HEK293 (cell line): ENCODE results near the gene LPCAT2.
A peak's percentile ranks its signal among the peaks of the same experiment; 100 is the strongest.

Experiments used
- CTCF ChIA-PET: fragments of 350-600 bp; formaldehyde crosslinking; extraction: SDS; loops from one replicate; lab custom pipeline; 2021; ENCODE audit warnings: antibody characterized with exemption; lab: Yijun Ruan, JAX
- POLR2A ChIA-PET: fragments of 300-600 bp; formaldehyde crosslinking; extraction: SDS; loops from one replicate; lab custom pipeline; 2020; ENCODE audit warnings: antibody characterized with exemption, inconsistent platforms; lab: Yijun Ruan, JAX
- H3K27ac ChIP-seq: fragments of 200-500 bp; sonication (Bioruptor generic); 2 replicates; pipeline ENCODE4 v1.5.1; 2014; ENCODE audit warnings: low read depth, low read length, control low read depth, inconsistent platforms; ENCODE audit errors: extremely low read depth
- H3K36me3 ChIP-seq, 2 experiments: fragments of 200-500 bp in 1 of 2; sonication (Bioruptor generic) in 1 of 2; 1 replicate in 1 of 2; 2 replicates in 1 of 2; pipeline ENCODE4 v1.5.1; 2014 to 2017; ENCODE audit warnings: inconsistent platforms in 2 of 2, low read length in 2 of 2; ENCODE audit not compliant: control insufficient read depth in 2 of 2, insufficient read depth in 1 of 2
- H3K4me1 ChIP-seq: fragments of 200-500 bp; sonication (Bioruptor generic); 2 replicates; pipeline ENCODE4 v1.5.1; 2014; ENCODE audit warnings: mild to moderate bottlenecking, low read length, inconsistent platforms; ENCODE audit not compliant: control insufficient read depth, insufficient read depth
- H3K4me3 ChIP-seq: 2 replicates; pipeline ENCODE4 v1.5.1; 2011; ENCODE audit warnings: low read depth, mild to moderate bottlenecking, control low read depth, low read length, moderate library complexity
- H3K9me3 ChIP-seq: fragments of 200-500 bp; sonication (Bioruptor generic); 2 replicates; pipeline ENCODE4 v1.5.1; 2014; ENCODE audit warnings: low read depth, low read length, inconsistent platforms; ENCODE audit not compliant: control insufficient read depth, insufficient read depth
- KLF8 ChIP-seq: fragments of 450-650 bp; formaldehyde crosslinking; IDR thresholded peaks from 2 replicates; pipeline ENCODE4 v1.5.1; 2016; ENCODE audit warnings: missing biosample characterization, missing genetic modification characterization
- OSR2 ChIP-seq: fragments of 450-650 bp; formaldehyde crosslinking; IDR thresholded peaks from 2 replicates; pipeline ENCODE4 v1.5.1; 2016; ENCODE audit warnings: missing biosample characterization, missing genetic modification characterization
- REPIN1 ChIP-seq: fragments of 450-650 bp; formaldehyde crosslinking; IDR thresholded peaks from 2 replicates; pipeline ENCODE4 v1.5.1; 2017; ENCODE audit warnings: missing biosample characterization, missing genetic modification characterization, low read depth
- ZNF514 ChIP-seq: fragments of 450-650 bp; formaldehyde crosslinking; IDR thresholded peaks from 2 replicates; pipeline ENCODE4 v1.5.1; 2016; ENCODE audit warnings: missing biosample characterization, missing genetic modification characterization
- ZNF558 ChIP-seq: fragments of 450-650 bp; formaldehyde crosslinking; IDR thresholded peaks from 2 replicates; pipeline ENCODE4 v1.5.1; 2016; ENCODE audit warnings: missing biosample characterization, missing genetic modification characterization
- ZNF610 ChIP-seq: fragments of 450-650 bp; formaldehyde crosslinking; IDR thresholded peaks from 2 replicates; pipeline ENCODE4 v1.5.1; 2016; ENCODE audit warnings: missing biosample characterization, missing genetic modification characterization, borderline replicate concordance
- ZNF837 ChIP-seq: fragments of 450-650 bp; formaldehyde crosslinking; IDR thresholded peaks from 2 replicates; pipeline ENCODE4 v1.5.1; 2016; ENCODE audit warnings: missing biosample characterization, missing genetic modification characterization
- TF ChIP-seq, protein P1 (sequence below): fragments of 450-650 bp; formaldehyde crosslinking; IDR thresholded peaks from 2 replicates; pipeline ENCODE4 v1.5.1; 2017; ENCODE audit warnings: missing biosample characterization, missing genetic modification characterization
- TF ChIP-seq, protein P2 (sequence below): fragments of 450-650 bp; formaldehyde crosslinking; IDR thresholded peaks from 2 replicates; pipeline ENCODE4 v1.5.1; 2016; ENCODE audit warnings: missing biosample characterization, missing genetic modification characterization
- TF ChIP-seq, protein P3 (sequence below): fragments of 450-650 bp; formaldehyde crosslinking; IDR thresholded peaks from 2 replicates; pipeline ENCODE4 v1.5.1; 2016; ENCODE audit warnings: missing biosample characterization, missing genetic modification characterization
- TF ChIP-seq, protein P4 (sequence below): fragments of 450-650 bp; formaldehyde crosslinking; IDR thresholded peaks from 2 replicates; pipeline ENCODE4 v1.5.1; 2016; ENCODE audit warnings: missing biosample characterization, missing genetic modification characterization, low read depth
- TF ChIP-seq, protein P5 (sequence below): fragments of 450-650 bp; formaldehyde crosslinking; IDR thresholded peaks from 2 replicates; pipeline ENCODE4 v1.5.1; 2016; ENCODE audit warnings: missing biosample characterization, missing genetic modification characterization

LPCAT2 gene

DNA sequence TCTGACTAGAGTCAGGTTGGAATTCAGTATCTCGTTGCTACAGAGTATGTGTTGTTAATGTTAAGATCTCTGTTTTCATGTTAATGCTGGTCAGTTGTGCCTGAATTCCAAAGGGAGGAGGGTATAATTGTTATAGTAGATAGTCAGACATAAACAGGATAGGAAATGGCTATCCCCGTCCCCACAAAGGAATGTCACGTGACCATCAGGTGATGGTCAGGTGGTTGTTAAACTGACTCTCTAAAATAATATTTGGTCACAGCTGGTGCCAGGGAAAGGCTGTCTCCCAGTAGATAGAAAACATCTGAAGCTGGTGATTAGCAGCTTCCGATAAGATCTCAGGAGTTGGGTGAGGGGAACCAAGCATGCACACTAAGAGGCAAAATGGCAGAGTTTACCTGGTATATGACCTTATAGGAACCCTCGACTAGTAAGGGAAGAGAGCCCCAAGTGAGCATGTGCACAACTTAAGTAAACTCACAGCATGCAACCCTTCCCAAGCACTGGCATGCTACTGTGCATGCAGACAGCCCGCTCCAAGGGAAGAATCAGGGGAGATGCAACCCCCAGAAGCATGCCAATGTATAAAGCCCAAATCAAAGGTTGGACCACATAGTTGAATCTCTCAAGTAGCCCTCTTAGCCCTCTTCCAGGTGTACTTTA lies 119.6 kb downstream of the LPCAT2 start:
- no peak overlapping the region for H3K27ac ChIP-seq
- H3K4me3 ChIP-seq = no peak overlapping the region
- H3K9me3 ChIP-seq = no peaks in the 10 kb centered on the region
- CTCF ChIA-PET = no interaction called here
- POLR2A ChIA-PET = no interaction called here
- TF ChIP-seq ZNF610 (no peak), KLF8 (tag by site-specific recombination) (no peak), REPIN1 (no peak), OSR2 (no peak), ZNF514 (no peak), ZNF837 (no peak)
- TF ChIP-seq, protein P1, sequence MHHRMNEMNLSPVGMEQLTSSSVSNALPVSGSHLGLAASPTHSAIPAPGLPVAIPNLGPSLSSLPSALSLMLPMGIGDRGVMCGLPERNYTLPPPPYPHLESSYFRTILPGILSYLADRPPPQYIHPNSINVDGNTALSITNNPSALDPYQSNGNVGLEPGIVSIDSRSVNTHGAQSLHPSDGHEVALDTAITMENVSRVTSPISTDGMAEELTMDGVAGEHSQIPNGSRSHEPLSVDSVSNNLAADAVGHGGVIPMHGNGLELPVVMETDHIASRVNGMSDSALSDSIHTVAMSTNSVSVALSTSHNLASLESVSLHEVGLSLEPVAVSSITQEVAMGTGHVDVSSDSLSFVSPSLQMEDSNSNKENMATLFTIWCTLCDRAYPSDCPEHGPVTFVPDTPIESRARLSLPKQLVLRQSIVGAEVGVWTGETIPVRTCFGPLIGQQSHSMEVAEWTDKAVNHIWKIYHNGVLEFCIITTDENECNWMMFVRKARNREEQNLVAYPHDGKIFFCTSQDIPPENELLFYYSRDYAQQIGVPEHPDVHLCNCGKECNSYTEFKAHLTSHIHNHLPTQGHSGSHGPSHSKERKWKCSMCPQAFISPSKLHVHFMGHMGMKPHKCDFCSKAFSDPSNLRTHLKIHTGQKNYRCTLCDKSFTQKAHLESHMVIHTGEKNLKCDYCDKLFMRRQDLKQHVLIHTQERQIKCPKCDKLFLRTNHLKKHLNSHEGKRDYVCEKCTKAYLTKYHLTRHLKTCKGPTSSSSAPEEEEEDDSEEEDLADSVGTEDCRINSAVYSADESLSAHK (tag by site-specific recombination) = no peak
- TF ChIP-seq, protein P2, sequence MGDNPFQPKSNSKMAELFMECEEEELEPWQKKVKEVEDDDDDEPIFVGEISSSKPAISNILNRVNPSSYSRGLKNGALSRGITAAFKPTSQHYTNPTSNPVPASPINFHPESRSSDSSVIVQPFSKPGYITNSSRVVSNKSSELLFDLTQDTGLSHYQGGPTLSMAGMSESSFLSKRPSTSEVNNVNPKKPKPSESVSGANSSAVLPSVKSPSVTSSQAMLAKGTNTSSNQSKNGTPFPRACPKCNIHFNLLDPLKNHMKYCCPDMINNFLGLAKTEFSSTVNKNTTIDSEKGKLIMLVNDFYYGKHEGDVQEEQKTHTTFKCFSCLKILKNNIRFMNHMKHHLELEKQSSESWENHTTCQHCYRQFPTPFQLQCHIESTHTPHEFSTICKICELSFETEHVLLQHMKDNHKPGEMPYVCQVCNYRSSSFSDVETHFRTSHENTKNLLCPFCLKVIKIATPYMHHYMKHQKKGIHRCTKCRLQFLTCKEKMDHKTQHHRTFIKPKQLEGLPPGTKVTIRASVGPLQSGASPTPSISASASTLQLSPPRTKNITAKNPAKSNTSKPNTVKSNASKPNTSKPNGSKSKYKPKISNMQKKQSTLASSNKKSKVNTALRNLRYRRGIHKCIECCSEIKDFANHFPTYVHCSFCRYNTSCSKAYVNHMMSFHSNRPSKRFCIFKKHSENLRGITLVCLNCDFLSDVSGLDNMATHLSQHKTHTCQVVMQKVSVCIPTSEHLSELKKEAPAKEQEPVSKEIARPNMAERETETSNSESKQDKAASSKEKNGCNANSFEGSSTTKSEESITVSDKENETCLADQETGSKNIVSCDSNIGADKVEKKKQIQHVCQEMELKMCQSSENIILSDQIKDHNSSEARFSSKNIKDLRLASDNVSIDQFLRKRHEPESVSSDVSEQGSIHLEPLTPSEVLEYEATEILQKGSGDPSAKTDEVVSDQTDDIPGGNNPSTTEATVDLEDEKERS (tag by site-specific recombination) = no peak
- TF ChIP-seq, protein P3, sequence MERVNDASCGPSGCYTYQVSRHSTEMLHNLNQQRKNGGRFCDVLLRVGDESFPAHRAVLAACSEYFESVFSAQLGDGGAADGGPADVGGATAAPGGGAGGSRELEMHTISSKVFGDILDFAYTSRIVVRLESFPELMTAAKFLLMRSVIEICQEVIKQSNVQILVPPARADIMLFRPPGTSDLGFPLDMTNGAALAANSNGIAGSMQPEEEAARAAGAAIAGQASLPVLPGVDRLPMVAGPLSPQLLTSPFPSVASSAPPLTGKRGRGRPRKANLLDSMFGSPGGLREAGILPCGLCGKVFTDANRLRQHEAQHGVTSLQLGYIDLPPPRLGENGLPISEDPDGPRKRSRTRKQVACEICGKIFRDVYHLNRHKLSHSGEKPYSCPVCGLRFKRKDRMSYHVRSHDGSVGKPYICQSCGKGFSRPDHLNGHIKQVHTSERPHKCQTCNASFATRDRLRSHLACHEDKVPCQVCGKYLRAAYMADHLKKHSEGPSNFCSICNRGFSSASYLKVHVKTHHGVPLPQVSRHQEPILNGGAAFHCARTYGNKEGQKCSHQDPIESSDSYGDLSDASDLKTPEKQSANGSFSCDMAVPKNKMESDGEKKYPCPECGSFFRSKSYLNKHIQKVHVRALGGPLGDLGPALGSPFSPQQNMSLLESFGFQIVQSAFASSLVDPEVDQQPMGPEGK (tag by site-specific recombination) = no peak
- TF ChIP-seq, protein P4, sequence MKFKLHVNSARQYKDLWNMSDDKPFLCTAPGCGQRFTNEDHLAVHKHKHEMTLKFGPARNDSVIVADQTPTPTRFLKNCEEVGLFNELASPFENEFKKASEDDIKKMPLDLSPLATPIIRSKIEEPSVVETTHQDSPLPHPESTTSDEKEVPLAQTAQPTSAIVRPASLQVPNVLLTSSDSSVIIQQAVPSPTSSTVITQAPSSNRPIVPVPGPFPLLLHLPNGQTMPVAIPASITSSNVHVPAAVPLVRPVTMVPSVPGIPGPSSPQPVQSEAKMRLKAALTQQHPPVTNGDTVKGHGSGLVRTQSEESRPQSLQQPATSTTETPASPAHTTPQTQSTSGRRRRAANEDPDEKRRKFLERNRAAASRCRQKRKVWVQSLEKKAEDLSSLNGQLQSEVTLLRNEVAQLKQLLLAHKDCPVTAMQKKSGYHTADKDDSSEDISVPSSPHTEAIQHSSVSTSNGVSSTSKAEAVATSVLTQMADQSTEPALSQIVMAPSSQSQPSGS (tag by site-specific recombination) = no peak
- TF ChIP-seq, protein P5, sequence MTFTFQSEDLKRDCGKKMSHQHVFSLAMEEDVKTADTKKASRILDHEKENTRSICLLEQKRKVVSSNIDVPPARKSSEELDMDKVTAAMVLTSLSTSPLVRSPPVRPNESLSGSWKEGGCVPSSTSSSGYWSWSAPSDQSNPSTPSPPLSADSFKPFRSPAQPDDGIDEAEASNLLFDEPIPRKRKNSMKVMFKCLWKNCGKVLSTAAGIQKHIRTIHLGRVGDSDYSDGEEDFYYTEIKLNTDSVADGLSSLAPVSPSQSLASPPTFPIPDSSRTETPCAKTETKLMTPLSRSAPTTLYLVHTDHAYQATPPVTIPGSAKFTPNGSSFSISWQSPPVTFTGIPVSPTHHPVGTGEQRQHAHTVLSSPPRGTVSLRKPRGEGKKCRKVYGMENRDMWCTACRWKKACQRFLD (tag by site-specific recombination) = no peak
- H3K4me1 ChIP-seq = no peaks in the 10 kb centered on the region
- no peaks in the 10 kb centered on the region for H3K36me3 ChIP-seq

DNA sequence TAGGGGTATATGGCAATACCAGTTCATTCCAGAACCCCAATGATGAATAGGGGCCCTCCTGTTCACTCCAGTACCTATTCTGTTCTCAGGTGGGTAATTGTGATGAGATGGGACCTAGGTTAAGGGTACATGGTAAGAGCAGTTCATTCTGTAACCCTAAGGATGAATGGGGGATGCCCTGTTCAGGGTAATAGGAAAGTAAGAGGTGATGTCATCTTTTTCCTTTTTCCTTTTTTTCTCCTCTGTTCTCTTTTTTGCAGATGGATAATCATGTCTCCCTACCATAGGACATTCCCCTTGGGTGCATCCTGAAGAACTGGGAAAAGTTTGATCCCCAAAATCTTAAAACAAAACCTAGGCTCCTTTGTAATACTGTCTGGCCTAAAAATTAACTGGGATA lies 121.9 kb downstream of the LPCAT2 start:
- H3K36me3 ChIP-seq = no peaks in the 10 kb centered on the region
- H3K9me3 ChIP-seq = no peaks in the 10 kb centered on the region
- no peaks in the 10 kb centered on the region for H3K4me1 ChIP-seq
- POLR2A ChIA-PET = no interaction called here
- CTCF ChIA-PET = no interaction called here
- H3K4me3 ChIP-seq = no peak overlapping the region
- H3K27ac ChIP-seq = no peak overlapping the region
- TF ChIP-seq, protein P4 (tag by site-specific recombination) = 0 out of 2 replicates have a peak, but pooled peaks have one; percentile 13
- TF ChIP-seq ZNF558 = no peak
